ENCODE results near the gene APOE. TPM values are rescaled to one million over a fixed set of nuclear protein-coding genes. Genes with fewer than 3 reads are reported as not detected.

Gene APOE
- total RNA-seq = 7.7 and 18.3 TPM in 2 replicates

DNA sequence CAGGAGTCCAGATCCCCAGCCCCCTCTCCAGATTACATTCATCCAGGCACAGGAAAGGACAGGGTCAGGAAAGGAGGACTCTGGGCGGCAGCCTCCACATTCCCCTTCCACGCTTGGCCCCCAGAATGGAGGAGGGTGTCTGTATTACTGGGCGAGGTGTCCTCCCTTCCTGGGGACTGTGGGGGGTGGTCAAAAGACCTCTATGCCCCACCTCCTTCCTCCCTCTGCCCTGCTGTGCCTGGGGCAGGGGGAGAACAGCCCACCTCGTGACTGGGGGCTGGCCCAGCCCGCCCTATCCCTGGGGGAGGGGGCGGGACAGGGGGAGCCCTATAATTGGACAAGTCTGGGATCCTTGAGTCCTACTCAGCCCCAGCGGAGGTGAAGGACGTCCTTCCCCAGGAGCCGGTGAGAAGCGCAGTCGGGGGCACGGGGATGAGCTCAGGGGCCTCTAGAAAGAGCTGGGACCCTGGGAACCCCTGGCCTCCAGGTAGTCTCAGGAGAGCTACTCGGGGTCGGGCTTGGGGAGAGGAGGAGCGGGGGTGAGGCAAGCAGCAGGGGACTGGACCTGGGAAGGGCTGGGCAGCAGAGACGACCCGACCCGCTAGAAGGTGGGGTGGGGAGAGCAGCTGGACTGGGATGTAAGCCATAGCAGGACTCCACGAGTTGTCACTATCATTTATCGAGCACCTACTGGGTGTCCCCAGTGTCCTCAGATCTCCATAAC is at the start of gene APOE:
Gene APOE (plus strand): TSS at position 360 of the 724 bp plus-strand sequence. CDS start 829 bp downstream, outside the sequence.

DNA sequence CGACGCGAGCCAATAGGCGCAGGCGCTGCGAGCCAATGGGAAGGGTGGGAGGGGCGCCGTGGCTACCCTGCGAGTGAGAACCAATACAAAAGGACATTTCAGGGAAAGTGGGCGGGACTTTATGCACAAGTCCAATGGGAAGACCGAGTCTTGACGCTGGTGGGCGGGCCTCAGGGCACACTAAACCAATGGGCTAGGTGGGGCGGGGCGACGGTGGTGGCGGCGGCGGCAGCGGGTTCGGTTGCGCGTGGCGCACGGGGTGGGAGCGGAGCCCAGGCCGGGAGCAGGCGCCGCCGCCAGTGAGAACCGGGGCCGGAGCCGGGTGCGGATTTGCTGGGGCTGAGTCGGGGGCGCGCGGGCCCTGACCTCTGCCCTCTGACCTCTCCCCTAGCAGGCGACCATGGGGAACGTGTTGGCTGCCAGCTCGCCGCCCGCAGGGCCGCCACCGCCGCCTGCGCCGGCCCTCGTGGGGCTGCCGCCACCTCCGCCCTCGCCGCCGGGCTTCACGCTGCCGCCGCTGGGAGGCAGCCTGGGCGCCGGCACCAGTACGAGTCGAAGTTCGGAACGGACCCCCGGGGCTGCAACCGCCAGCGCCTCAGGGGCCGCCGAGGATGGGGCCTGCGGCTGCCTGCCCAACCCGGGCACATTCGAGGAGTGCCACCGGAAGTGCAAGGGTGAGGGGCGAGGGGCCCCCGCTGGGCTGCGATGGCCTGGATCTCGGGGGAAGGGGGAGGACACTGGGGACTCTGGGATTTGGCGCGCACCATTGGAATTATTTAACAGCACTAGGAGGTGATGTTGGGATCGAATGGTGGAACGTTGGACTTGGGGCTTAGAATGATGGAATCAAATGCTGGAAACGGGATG is 14.3 kb upstream of the APOE start, which contains the start of gene TOMM40:
Gene TOMM40 (plus strand): TSS at position 239 of the 867 bp plus-strand sequence. CDS start 162 bp downstream, at position 401.

DNA sequence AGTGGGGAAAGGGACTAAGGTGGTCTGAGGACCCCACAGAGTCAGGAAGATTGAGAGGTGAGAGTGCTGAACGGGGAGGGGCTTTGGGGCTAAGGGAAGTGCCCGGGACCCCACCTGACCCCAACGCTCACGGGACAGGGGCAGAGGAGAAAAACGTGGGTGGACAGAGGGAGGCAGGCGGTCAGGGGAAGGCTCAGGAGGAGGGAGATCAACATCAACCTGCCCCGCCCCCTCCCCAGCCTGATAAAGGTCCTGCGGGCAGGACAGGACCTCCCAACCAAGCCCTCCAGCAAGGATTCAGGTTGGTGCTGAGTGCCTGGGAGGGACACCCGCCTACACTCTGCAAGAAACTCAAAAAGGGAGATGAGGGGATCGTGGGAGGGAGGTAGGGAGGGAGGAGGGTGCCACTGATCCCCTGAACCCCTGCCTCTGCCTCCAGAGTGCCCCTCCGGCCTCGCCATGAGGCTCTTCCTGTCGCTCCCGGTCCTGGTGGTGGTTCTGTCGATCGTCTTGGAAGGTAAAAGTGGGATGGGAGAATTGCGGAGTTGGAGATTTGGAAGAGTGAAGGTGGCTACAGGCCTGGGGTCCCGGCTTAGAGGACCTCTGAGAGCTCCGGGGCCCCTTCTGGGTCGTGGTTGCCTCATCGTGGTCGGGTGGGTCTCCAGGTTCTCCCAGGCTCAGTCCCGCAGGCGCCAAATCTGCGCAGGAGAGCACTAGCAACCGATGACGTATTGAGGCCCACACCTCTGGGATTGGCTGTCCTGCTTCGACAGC is 9.0 kb downstream of the APOE start, which contains the start of gene APOC1:
Gene APOC1 (plus strand): TSS at position 176 of the 774 bp plus-strand sequence. CDS start 284 bp downstream, at position 460.

DNA sequence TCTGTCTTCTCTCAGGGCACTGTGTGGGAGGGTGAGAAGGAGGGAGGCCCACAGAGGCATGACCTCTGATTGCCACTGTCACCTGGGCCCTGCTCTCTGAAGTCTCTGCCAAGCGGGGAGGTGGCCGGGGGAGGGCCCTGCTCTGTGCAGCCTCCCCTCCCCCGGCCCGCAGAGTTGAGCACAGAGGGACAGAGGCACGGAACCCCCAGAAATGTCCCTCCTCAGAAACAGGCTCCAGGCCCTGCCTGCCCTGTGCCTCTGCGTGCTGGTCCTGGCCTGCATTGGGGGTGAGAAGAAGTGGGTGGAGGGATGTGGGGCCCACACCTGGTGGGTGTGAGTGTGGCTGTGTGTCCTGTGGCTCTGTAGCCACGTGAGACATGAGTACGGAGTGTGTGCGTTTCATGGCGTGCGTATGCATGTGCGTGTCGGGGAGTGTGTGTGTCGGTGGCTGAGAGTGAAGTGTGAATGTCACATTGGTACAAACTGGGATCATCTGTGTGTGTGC is 36.5 kb downstream of the APOE start, which contains the start of gene APOC4:
Gene APOC4 (plus strand): TSS at position 171 of the 505 bp plus-strand sequence. CDS start 41 bp downstream, at position 212.

DNA sequence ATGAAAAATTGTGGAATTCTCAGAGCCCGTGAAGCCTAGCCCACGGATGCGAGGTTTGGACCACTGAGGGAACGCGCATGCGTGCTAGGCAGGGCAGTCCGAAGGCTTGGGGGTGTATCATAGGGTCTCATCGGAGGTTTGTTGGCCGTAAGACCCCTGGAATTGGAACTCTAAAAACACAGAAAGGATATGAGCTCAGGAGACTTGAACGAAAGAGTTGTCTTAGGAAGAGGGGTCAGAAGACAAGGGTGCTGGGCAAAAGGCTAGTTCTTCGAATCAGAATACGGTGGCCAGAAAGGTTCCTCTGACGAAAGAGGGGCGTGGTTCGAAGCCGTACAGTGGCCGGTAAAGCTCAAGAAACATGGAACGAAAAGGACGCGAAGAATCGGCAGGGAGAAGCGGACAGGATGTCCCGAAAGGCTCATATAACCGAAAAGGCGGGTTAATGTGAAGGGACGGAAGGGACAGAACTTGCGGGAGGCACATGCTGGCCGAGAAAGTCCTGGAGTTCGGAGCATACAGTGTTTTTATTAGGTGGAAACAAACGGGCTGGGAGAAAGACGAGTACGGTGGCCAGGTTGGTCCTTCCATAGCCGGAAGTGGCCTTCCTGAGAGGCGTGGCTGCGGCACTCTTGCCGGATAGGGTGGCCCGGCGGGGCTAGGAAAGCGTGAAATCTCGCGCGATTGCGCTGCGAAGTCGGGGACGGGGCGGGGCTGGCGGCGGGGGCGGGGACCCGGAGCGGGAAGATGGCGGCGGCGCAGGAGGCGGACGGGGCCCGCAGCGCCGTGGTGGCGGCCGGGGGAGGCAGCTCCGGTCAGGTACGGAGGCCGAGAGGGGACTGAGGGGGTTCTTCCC is 49.3 kb downstream of the APOE start, which contains the start of gene CLPTM1:
Gene CLPTM1 (plus strand): TSS at position 732 of the 856 bp plus-strand sequence. CDS start 16 bp downstream, at position 748.

Other genes starting within 250 kb of the APOE start
- 2.0 and 2.4 TPM in 2 replicates for gene CEACAM19, start 234.3 kb upstream of the APOE start, total RNA-seq
- gene CEACAM16, start 206.6 kb upstream of the APOE start, total RNA-seq = not detected in 2 replicates
- 6.3 and 8.0 TPM in 2 replicates for gene BCL3, start 157.1 kb upstream of the APOE start, total RNA-seq
- gene CBLC, start 127.9 kb upstream of the APOE start, total RNA-seq = 0.14 TPM in 1 of 2 replicates, not detected in the other
- 5.0 and 6.1 TPM in 2 replicates for gene BCAM, start 96.7 kb upstream of the APOE start, total RNA-seq
- gene NECTIN2, start 59.5 kb upstream of the APOE start, total RNA-seq = 57.8 and 61.3 TPM in 2 replicates
- gene TOMM40, start 14.5 kb upstream of the APOE start, total RNA-seq = 31.4 and 35.1 TPM in 2 replicates
- gene APOC1, start 8.8 kb downstream of the APOE start, total RNA-seq = 1.8 and 3.6 TPM in 2 replicates
- gene APOC4, start 36.4 kb downstream of the APOE start, total RNA-seq = not detected in 2 replicates
- not detected in 2 replicates for gene APOC2, start 40.3 kb downstream of the APOE start, total RNA-seq
- 29.7 and 36.5 TPM in 2 replicates for gene CLPTM1, start 49.6 kb downstream of the APOE start, total RNA-seq
- gene RELB, start 95.7 kb downstream of the APOE start, total RNA-seq = 5.5 and 7.3 TPM in 2 replicates
- 7.8 and 12.6 TPM in 2 replicates for gene CLASRP, start 133.2 kb downstream of the APOE start, total RNA-seq
- gene ZNF296, start 170.7 kb downstream of the APOE start, total RNA-seq = not detected in 2 replicates
- gene GEMIN7, start 173.5 kb downstream of the APOE start, total RNA-seq = 12.1 and 15.6 TPM in 2 replicates
- gene PPP1R37, start 187.4 kb downstream of the APOE start, total RNA-seq = 20.6 and 29.2 TPM in 2 replicates

Measured in smooth muscle cell of bladder (primary cell).